ENCODE data around the gene EBNA1BP2.
"Not testable (repeated sequence)": the region's sequence is repeated elsewhere in the genome, so short reads cannot be mapped to it uniquely, and the experiment has no call there.

The EBNA1BP2 gene

DNA sequence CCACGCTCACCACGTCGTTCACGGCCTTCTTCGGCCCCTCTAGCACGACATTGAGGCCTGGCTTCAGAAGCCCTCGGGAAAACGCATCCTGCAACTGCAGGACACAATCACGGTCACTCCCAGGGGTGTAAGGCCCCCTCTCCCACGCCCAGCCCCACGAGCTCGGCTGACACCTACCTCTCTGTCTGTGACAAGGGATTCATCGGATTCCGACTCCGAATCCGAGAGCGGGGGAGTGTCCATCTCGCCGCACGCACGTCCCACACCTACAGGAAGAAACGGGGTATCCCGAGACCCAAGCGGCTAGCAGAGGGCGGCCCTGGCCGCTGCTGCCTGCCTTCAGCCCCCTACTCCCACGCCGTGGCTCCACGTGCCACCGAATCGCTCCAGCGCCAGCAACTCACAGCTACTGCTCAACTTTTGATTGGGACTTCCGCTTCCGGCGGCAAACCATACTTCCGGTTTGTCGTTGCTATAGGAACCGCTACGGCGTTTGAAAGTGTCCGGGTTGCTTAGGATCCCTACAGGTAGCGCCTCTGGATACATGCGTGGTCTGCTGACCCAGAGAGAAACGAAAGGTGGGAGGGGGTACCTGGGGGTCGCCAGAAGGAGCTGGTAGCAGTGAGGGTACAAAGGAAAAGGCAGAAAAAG lies at the start of gene EBNA1BP2, which contains the start of gene CFAP57:
EBNA1BP2 (minus strand) TSS at position 415 of the 651 bp plus-strand sequence; CDS start at position 243, 172 bp downstream.
CFAP57 (plus strand) TSS at position 455 of the 651 bp plus-strand sequence. CDS start 424 bp downstream, outside the sequence.
- DNase-seq (ENCODE audit: low spot score), result peak; percentile 91

GRCh38 chr1:43221797-43222196 lies 49.7 kb upstream of the EBNA1BP2 start:
- no peak for DNase-seq (ENCODE audit: low spot score)

DNA sequence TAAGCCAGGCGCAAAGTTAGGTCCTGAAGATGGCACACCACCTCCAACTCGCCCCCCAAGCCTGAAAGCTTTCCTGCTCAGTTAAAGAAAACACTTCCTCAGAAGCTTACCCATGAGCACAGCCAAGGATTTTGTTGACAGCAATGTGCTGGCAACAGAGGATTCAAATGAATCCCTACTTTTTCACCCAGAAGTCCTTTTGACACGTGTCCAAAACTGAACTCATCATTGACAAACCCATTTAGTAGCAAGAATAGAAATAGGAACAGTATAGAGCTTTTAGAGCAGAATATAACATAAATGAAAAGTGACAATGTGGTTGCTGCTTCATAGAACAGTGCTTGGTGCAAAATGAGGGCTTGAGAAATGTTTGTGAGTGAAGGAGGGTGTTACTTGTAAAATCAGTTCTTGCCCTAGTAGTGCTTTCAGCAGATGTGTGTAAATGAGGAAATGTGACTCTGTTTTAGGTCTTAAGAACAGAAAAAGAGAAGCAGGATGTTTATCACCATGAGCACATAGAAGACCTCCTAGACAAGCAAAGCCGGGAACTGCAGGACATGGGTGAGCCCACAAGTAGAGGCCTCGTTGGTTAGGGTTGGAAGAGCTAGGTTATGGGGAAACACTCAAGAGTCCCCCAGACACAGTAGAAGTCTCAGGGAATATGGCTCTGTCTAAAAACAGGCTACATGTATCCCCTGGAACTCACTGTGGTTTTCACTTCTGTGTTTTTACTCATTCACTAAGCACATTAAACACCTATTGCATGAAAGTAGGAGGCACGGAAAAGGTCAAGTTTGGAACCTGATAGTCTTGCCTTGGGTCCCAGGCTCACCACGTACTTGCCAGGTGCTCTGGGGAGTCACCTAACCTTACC lies 49.1 kb upstream of the EBNA1BP2 start:
- DNase-seq (ENCODE audit: low spot score), result no peak

GRCh38 chr1:43217747-43218146 lies 45.7 kb upstream of the EBNA1BP2 start:
- DNase-seq (ENCODE audit: low spot score), result no peak

DNA sequence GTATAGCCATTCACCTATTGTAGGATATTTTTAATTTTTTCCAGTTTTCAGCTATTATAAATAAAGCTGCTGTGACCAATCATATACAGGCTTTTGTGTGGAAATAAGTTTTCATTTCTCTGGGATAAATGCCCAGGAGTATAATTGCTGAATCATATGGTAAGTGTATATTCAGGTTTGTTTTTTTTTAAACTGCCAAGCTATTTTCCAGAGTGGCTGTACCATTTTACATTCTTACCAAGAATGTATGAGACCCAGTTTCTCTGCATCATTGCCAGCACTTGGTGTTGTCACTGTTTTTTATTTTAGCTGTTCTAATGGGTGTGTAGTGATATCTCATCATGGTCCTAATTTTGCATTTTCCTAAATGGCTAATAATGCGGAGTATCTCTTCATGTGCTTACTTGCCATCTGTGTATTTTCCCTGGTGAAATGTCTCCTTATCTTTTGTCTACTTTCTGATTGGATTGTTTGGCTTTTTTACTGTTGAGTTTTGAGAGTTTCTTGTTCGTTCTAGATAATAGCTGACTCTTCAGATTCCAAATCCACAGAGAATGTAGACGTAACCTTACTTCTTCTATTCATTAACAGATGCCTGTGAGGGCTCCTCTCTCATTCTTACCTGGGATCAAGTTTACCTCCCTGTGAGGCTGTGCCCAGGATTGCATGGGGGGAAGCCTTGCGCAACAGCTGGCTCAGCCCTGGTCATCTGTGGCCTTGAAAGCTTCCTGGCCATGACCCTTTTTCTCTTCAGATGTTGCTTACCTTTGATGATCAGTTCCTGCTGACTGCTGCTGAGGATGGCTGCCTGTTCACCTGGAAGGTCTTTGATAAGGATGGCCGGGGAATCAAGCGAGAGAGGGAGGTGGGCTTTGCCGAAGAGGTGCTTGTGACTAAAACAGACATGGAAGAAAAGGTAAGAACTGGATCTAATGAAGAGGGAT lies 42.7 kb upstream of the EBNA1BP2 start:
- no peak for DNase-seq (ENCODE audit: low spot score)

GRCh38 chr1:43208277-43208676 lies 36.2 kb upstream of the EBNA1BP2 start:
- not testable (repeated sequence) for DNase-seq (ENCODE audit: low spot score)

DNA sequence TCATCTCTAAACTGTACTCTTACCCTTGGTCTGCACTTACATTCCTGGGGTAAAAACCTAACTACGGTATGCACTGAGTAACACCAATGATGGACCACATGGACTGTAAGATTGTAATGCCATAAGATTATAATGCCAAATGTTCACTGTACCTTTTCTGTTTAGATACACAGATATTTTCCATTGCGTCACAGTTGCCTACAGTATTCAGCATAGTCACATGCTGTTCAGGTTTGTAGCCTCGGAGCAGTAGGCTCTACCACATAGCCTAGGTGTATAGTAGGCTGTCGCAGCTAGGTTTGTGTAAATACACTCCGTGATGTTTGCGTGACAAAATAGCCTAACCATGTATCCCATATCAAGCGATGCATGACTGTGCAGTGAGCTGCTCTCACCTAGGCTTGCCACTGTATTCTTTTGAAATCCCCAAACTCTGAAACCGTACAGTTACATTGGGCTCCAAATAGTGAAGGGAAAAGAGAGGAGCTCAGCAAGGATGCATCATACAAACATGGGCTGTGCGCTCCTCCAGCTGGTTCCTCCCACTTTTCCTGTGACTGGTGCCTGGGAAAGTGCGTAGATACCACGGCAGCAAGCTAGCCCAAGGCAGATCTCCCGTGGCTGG lies 35.3 kb upstream of the EBNA1BP2 start:
- no peak for DNase-seq (ENCODE audit: low spot score)

DNA sequence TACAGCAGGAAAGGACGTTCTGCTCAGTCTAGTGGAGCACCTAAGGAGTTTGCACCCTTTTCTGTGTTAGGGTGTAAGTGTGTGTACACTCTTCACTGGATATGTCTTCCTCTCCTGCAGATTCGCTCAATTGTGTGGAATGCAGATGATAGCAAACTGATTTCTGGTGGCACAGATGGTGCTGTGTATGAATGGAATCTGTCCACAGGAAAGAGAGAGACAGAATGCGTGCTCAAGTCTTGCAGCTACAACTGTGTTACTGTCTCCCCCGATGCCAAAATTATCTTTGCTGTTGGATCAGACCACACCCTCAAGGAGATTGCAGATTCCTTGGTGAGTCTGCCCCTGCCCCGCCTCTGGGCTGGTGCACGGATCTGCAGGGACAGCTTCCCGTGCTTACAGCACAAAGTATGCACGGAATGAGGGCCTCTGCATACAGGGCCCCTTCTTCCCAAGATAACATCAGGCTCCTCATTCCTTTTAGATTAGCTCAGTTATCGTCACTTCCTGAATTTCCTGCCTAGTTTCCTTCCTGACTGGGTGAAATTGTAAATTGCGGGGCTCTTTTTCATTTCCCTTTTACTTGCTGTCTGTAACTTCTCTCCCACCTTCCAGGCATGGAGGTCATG lies 34.6 kb upstream of the EBNA1BP2 start:
- peak; percentile 95 for DNase-seq (ENCODE audit: low spot score)

DNA sequence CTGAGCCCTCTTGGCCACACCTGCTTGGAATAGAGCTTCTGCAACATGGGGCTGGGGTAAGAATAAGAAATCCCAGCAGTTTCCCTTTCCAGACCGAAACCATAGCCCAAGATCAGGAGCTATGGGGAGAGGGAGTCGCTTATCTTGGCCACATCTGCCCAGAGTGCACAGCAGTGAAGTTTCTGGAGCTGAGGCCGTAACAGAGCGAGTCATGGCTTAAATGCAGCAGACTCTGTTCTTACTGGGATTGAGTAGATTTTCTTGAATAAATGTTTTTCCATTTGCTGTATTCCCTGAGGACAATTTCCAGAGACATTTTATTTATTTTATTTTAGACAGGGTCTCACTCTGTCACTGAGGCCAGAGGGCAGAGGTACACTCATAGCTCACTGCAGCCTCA lies 33.6 kb upstream of the EBNA1BP2 start:
- peak; percentile 43 for DNase-seq (ENCODE audit: low spot score)

- no peak for DNase-seq (ENCODE audit: low spot score)
Measured at GRCh38 chr1:43204394-43204793, 32.3 kb upstream of the EBNA1BP2 start.

- no peak for DNase-seq (ENCODE audit: low spot score)
Measured at GRCh38 chr1:43203859-43204258, 31.8 kb upstream of the EBNA1BP2 start.

DNA sequence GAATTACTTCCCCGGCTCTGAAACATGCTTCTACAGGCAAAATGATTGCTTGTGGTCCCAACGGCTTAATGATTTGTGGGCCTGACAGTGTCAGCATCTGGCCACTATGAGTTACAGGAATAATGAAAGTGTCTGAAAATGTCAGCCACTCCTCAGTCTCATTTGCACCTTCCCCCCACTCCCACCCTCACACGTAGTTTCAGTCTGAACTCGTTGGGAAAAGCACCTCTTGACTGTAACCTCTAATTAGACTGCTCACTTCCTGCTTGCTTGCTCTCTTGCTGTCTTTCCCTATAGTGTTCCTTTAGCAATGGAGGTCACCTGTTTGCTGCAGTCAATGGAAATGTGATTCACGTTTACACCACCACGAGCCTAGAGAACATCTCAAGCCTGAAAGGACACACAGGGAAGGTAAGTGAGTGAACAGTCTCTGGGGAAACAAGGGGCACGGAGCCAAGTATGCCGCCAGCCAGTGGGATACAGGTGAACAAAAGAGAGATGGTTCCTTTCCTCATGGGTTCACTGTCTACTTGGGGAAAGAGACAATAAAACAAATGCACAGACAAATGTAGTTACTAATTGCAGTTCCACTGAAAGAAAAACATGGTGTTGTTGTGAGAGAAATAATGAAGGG lies 27.1 kb upstream of the EBNA1BP2 start:
- no peak for DNase-seq (ENCODE audit: low spot score)

- DNase-seq (ENCODE audit: low spot score), result no peak
Measured at GRCh38 chr1:43197343-43198127, 25.4 kb upstream of the EBNA1BP2 start.

GRCh38 chr1:43194509-43194908 lies 22.4 kb upstream of the EBNA1BP2 start:
- no peak for DNase-seq (ENCODE audit: low spot score)

DNA sequence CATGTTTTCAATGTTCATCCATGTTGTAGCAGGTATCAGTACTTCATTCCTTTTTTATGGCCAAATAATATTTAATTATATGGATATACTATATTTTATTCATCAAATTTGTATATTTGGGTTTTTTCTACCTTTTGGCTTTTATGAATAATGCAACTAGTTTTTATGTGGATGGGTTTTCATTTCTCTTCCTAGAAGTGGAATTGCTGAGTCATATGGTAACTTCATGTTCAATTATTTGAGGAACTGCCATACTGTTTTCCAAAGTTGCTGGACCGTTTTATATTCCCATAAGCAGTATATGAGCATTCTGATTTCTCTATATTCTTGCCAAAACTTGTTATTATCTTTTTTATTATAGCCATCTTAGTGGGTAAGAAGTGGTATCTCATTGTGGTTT lies 16.0 kb upstream of the EBNA1BP2 start:
- DNase-seq (ENCODE audit: low spot score), result no peak

DNA sequence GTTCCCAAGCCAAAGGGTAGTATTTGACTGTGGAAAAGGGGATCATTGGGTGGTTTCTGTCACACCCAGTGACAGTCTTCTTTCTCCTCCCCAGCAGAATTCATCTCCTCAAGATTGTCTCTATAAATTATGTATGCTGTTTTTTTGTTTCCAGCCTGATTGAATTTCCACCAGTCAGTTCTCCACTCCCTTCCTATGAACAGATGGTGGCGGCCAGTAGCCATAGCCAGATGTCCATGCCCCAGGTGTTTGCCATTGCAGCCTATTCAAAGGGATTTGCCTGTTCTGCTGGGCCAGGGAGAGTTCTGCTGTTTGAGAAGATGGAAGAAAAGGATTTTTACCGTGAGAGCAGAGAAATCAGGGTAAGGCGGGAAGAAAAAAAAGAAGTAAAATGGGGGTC lies 12.9 kb upstream of the EBNA1BP2 start:
- DNase-seq (ENCODE audit: low spot score), result no peak

DNA sequence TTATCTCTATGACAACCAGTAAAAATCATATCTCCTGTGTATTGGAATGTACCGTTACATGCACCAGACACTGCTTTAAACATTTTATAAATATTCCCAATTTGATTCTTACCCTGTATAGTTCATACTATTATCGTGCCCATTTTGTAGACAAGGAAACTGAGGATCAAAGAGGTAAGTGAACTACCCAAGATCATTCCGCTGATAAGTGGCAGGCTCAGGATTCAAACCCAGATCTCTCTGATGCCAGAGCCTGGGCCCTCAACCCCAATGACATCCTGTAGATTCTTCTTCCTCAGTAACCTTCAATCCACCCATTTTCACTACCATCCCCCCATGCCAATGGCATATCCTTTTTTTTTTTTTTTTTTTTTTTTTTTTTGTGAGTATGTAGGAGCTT lies 12.3 kb upstream of the EBNA1BP2 start:
- DNase-seq (ENCODE audit: low spot score), result no peak

- DNase-seq (ENCODE audit: low spot score), result no peak
Measured at GRCh38 chr1:43177691-43178090, 5.6 kb upstream of the EBNA1BP2 start.

DNA sequence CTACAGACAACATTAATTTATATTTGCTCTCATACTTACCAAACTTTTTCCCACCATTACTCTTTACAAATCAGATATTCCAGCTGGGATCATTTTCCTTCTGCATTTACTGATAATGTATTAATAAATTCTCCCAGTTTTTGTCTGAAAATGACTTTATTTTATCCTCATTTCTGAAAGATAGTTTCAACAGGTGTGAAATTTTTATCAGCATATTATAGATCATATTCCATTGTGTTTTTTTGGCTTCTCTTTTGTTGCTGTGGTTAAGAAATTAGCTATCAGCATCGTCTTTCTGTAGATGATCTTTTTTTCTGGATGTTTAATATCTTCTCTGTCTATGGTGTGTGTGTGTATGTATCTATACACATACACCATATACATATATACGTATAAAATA lies 2.8 kb upstream of the EBNA1BP2 start:
- no peak for DNase-seq (ENCODE audit: low spot score)

DNA sequence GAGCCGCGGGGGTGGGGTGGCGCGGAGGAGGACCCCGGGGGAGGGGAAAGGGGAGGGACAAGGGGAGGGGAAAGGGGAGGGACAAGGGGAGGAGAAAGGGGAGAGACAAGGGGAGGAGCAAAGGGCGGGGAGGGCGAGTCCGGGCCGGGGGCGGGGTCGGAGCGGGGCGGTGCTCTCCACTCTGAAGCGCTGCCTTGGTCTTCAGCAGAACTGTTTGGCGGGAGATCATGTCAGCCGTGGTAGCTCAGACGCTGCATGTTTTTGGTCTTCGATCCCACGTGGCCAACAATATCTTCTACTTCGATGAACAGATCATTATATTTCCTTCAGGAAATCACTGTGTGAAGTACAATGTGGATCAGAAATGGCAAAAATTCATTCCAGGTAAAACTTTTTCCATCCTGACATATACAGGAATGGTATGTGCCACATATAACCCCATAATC lies 460 bp upstream of the EBNA1BP2 start:
- DNase-seq (ENCODE audit: low spot score), result peak; percentile 97
